ENCODE results near the gene SFMBT2. TPM values are rescaled to one million over a fixed set of nuclear protein-coding genes. Genes with fewer than 3 reads are reported as not detected.
A peak's percentile ranks its signal among the peaks of the same experiment; 100 is the strongest.

SFMBT2 gene
- total and polyA plus RNA-seq, 2 of the 4 experiments (the other 2 are of a cell fraction): 0.70 to 1.3 TPM

GRCh38 chr10:7412237-7412927 lies 1.5 kb upstream of the SFMBT2 start:
- no peak for DNase-seq
- Histone ChIP-seq H2BK15ac (ENCODE audit: low read depth, low read length) (no peak overlapping the region), H2AK9ac (replicated peaks; ENCODE audit: low read depth, low read length, poor library complexity) (no peak overlapping the region), H3K4me2 (ENCODE audit: low read depth, low read length) (peak overlapping the region; percentile 21; the same call in 1 of the 2 replicates), H3K4me1 (ENCODE audit: control insufficient read depth, insufficient read depth, low read length) (no peaks in the 10 kb centered on the region), H2BK120ac (ENCODE audit: low read depth, low read length) (no peak overlapping the region), H3K79me1 (ENCODE audit: low read depth in 1 of 2, low read length in 2 of 2) (no peaks in the 10 kb centered on the region), H3K4ac (ENCODE audit: low read depth, low read length) (no peak overlapping the region), H2BK5ac (ENCODE audit: low read depth, low read length, poor library complexity, severe bottlenecking) (no peak overlapping the region), H3K14ac (replicated peaks; ENCODE audit: low read depth, low read length) (no peak overlapping the region), H2AK5ac (ENCODE audit: low read depth, low read length) (no peak overlapping the region), H3K9me1 (ENCODE audit: insufficient read depth, low read length) (no peaks in the 10 kb centered on the region), H2BK20ac (ENCODE audit: low read depth, low read length) (no peak overlapping the region), H3K36me3 (ENCODE audit: control insufficient read depth, insufficient read depth, low read length) (no peaks in the 10 kb centered on the region), H3K27ac (ENCODE audit: insufficient read depth, low read length) (no peak overlapping the region), H4K5ac (ENCODE audit: low read depth, low read length) (no peak overlapping the region), H3K18ac (ENCODE audit: low read depth, low read length) (no peak overlapping the region), H3K9ac (ENCODE audit: low read depth, low read length) (no peak overlapping the region), H4K91ac (ENCODE audit: insufficient read depth, low read depth, low read length) (no peak overlapping the region), H3K4me3 (ENCODE audit: insufficient read depth, low read depth, low read length) (no peak overlapping the region; the same call in 1 of the 2 replicates), H4K8ac (ENCODE audit: low read depth in 2 of 2, low read length in 2 of 2) (no peak overlapping the region), H3K56ac (ENCODE audit: extremely low read depth, insufficient read depth, low read length) (no peak overlapping the region), H3K23ac (ENCODE audit: low read depth, low read length) (no peak overlapping the region), H3K9me3 (ENCODE audit: control insufficient read depth, insufficient read depth, low read length) (no peaks in the 10 kb centered on the region; the same call in 1 of the 2 replicates), H3K27me3 (ENCODE audit: control insufficient read depth, insufficient read depth, low read length) (peaks cover 36% of the 10 kb centered on the region), H4K20me1 (ENCODE audit: insufficient read depth, low read length) (no peaks in the 10 kb centered on the region), H2AFZ (replicated peaks; ENCODE audit: low read length, poor library complexity) (peak overlapping the region; percentile 24)
- no peak for ATAC-seq (ENCODE audit: low read depth)
- intact Hi-C loops (cut with micrococcal nuclease): no loop called here
- in situ Hi-C loops (cut with MboI; ENCODE audit: low sequenced_read_pairs): loop anchor here (10.0 kb wide), 2 partner anchors 628 to 998 kb away; no protein-coding TSS in a partner anchor
- no TSS peak for BruUV-seq (replicated peaks)
- TF ChIP-seq RAD21 (IDR thresholded peaks at IDR 0.05; ENCODE audit: low read length) (no peak), SMC3 (IDR thresholded peaks at IDR 0.05; ENCODE audit: low read depth, low read length) (no peak), NFE2L2 (IDR thresholded peaks at IDR 0.05; ENCODE audit: low read depth, low read length) (no peak), ELK1 (IDR thresholded peaks at IDR 0.05; ENCODE audit: borderline replicate concordance, low read depth, low read length) (no peak), MXI1 (IDR thresholded peaks at IDR 0.05; ENCODE audit: borderline replicate concordance, low read depth, low read length) (no peak), CHD1 (IDR thresholded peaks at IDR 0.05; ENCODE audit: low read depth, low read length) (no peak), CEBPB (IDR thresholded peaks at IDR 0.05; ENCODE audit: low read depth, low read length) (no peak), FOS (IDR thresholded peaks at IDR 0.05; ENCODE audit: low read depth, low read length) (no peak), MAFK (IDR thresholded peaks at IDR 0.05; ENCODE audit: low read depth, low read length) (no peak), MAZ (IDR thresholded peaks at IDR 0.05; ENCODE audit: borderline replicate concordance, low read depth, low read length) (no peak), POLR2A (IDR thresholded peaks at IDR 0.05; ENCODE audit: low read depth, low read length) (no peak), RFX5 (IDR thresholded peaks at IDR 0.05; ENCODE audit: low read depth, low read length) (no peak)
- POLR2A ChIA-PET (ENCODE audit: unreplicated experiment): no interaction called here
- CTCF ChIA-PET: no interaction called here
- WGBS, 2 experiments (ENCODE audit: extremely low coverage in 2 of 2, insufficient read length in 1 of 2): 8% methylated on average over 5 of the region's 51 CpGs; no CpG with 5 or more reads in 1 of the 2 experiments
- dilution Hi-C loops (cut with HindIII; ENCODE audit: low sequenced_read_pairs, unreplicated experiment): loop anchor here (25.0 kb wide), 1 partner anchor 725 kb away; no protein-coding TSS in a partner anchor

Measured in IMR-90 (cell line).